ENCODE results near the gene HYAL4.

DNA sequence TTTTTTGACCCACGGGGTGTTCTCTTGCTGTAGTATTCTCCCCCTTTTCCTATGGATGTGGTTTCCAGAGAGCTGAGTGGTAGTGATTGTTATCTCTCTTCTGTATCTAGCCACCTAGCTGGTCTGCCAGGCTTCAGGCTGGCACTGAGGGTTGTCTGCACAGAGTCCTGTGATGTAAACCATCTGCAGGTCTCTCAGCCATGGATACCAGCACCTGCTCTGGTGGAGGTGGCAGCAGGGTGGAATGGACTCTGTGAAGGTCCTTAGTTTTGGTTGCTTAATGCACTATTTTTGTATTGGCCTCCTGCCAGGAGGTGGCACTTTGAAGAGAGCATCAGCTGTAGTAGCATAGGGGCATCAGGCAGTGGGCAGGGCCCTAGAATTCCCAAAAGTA, 851 bp downstream of the HYAL4 start:
- TF ChIP-seq, protein P1, sequence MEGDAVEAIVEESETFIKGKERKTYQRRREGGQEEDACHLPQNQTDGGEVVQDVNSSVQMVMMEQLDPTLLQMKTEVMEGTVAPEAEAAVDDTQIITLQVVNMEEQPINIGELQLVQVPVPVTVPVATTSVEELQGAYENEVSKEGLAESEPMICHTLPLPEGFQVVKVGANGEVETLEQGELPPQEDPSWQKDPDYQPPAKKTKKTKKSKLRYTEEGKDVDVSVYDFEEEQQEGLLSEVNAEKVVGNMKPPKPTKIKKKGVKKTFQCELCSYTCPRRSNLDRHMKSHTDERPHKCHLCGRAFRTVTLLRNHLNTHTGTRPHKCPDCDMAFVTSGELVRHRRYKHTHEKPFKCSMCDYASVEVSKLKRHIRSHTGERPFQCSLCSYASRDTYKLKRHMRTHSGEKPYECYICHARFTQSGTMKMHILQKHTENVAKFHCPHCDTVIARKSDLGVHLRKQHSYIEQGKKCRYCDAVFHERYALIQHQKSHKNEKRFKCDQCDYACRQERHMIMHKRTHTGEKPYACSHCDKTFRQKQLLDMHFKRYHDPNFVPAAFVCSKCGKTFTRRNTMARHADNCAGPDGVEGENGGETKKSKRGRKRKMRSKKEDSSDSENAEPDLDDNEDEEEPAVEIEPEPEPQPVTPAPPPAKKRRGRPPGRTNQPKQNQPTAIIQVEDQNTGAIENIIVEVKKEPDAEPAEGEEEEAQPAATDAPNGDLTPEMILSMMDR (IDR thresholded peaks at IDR 0.05): no peak
- no peak for TF ChIP-seq POLR2A (IDR thresholded peaks at IDR 0.05)

All from uterus (tissue), 2 donors.